Muscle of arm (tissue), 12 donors: ENCODE measurements around the gene STX19. TPM values are rescaled to one million over a fixed set of nuclear protein-coding genes. Genes with fewer than 3 reads are reported as not detected.
"Not testable (repeated sequence)": the region's sequence is repeated elsewhere in the genome, so short reads cannot be mapped to it uniquely, and the experiment has no call there.

Source experiments
- DNase-seq: peaks from one replicate; pipeline ENCODE4 v3.0.0-alpha.2; 2013
- polyA plus RNA-seq, 12 donors: library from polyadenylated mRNA; unstranded; fragments of 120-200 nt; gene quantifications; one replicate each; pipeline ENCODE4 v1.2.1, GENCODE V29; 2013; ENCODE audit not compliant: insufficient read length in 12 of 12

The STX19 gene
- polyA plus RNA-seq, 12 donors, result 0.12 to 7.5 (median 0.96) TPM; not detected in 6

- DNase-seq, result peak; percentile 98
These were observed 48.3 kb downstream of the STX19 start, which contains the start of gene ARL13B for GRCh38 chr3:93979850-93980676. ARL13B (plus strand) TSS chr3:93980155; CDS start chr3:93980424, 269 bp downstream.

GRCh38 chr3:93973131-93974126, 55.0 kb downstream of the STX19 start, which contains the start of gene PROS1:
PROS1 (minus strand) TSS chr3:93973896; CDS start chr3:93973749, 147 bp downstream.
- DNase-seq, result peak; percentile 89

GRCh38 chr3:93969997-93970396, 58.4 kb downstream of the STX19 start:
- DNase-seq, result no peak

- no peak for DNase-seq
These were observed 59.0 kb downstream of the STX19 start for GRCh38 chr3:93969443-93969842.

GRCh38 chr3:93965106-93965505, 63.3 kb downstream of the STX19 start:
- not testable (repeated sequence) for DNase-seq

Other genes with a start within 250 kb of the STX19 start
- gene PROS1, start 54.7 kb downstream of the STX19 start, polyA plus RNA-seq, result 10 to 100 TPM in 11 of 12 donors, not detected in 1; 23.4 to 39.1 (median 29.2) TPM
- gene ARL13B, start 48.4 kb downstream of the STX19 start, polyA plus RNA-seq, result 10 to 100 TPM in 1 of 12 donors, 1 to 10 TPM in 9, not detected in 2; 5.9 to 14.6 (median 8.0) TPM
- 1 to 10 TPM in 10 of 12 donors, not detected in 2; 3.5 to 8.0 (median 5.1) TPM for gene DHFR2, start 34.3 kb upstream of the STX19 start, polyA plus RNA-seq
- 10 to 100 TPM in 2 of 12 donors, 1 to 10 TPM in 8, not detected in 2; 6.4 to 11.4 (median 8.2) TPM for gene NSUN3, start 34.5 kb upstream of the STX19 start, polyA plus RNA-seq